CD4-positive, alpha-beta T cell (primary cell): ENCODE measurements around the gene RIPOR2. TPM values are rescaled to one million over a fixed set of nuclear protein-coding genes. Genes with fewer than 3 reads are reported as not detected.

ENCODE experiments used
- ATAC-seq: fragments of 200-7000 bp; cut with Tn5 transposase; one replicate; pipeline ENCODE4 v1.10.0; 2022; ENCODE audit warnings: mild to moderate bottlenecking; ENCODE audit not compliant: poor library complexity
- CTCF ChIA-PET: fragments of 350-600 bp; sonication (Branson Sonifier 250); formaldehyde crosslinking; loops from one replicate; lab custom pipeline; 2021; ENCODE audit warnings: antibody characterized with exemption, inconsistent platforms; lab: Charles Lee
- POLR2A ChIA-PET: fragments of 350-600 bp; sonication (Branson Sonifier 250); formaldehyde crosslinking; loops from one replicate; lab custom pipeline; 2021; ENCODE audit warnings: antibody characterized with exemption, inconsistent platforms; lab: Charles Lee
- DNase-seq, 14 experiments: peaks; one replicate each; pipeline ENCODE4 v3.0.0-alpha.2; 2013 to 2020; ENCODE audit warnings: mixed read lengths in 2 of 14
- H3K27ac ChIP-seq, 2 donors: one replicate each; pipeline versions ENCODE4 v1.5.1 to v1.7.0; 2013; ENCODE audit warnings: low read length in 2 of 2, low read depth in 1 of 2, mild to moderate bottlenecking in 1 of 2
- H3K27me3 ChIP-seq, 2 experiments: 1 replicate in 1 of 2; 2 replicates in 1 of 2; pipeline versions ENCODE4 v1.6.1 to v1.7.0; 2013; ENCODE audit warnings: low read length in 2 of 2, control low read depth in 1 of 2, mild to moderate bottlenecking in 1 of 2, moderate library complexity in 1 of 2; ENCODE audit not compliant: insufficient read depth in 2 of 2, control insufficient read depth in 1 of 2
- H3K36me3 ChIP-seq: one replicate; pipeline ENCODE4 v1.6.1; 2013; ENCODE audit warnings: low read length, control low read depth; ENCODE audit not compliant: insufficient read depth
- H3K4me1 ChIP-seq: one replicate; pipeline ENCODE4 v1.6.1; 2013; ENCODE audit warnings: low read length, control low read depth; ENCODE audit not compliant: insufficient read depth
- H3K4me3 ChIP-seq: one replicate; pipeline ENCODE4 v1.5.1; 2013; ENCODE audit warnings: mild to moderate bottlenecking, low read length, moderate library complexity
- H3K9me3 ChIP-seq, 2 experiments: 1 replicate in 1 of 2; 2 replicates in 1 of 2; pipeline versions ENCODE4 v1.6.1 to v1.7.0; 2013; ENCODE audit warnings: low read length in 2 of 2, mild to moderate bottlenecking in 2 of 2, control low read depth in 1 of 2, moderate library complexity in 1 of 2; ENCODE audit not compliant: control insufficient read depth in 1 of 2, insufficient read depth in 1 of 2
- H3K27ac Mint-ChIP-seq: one replicate; pipeline ENCODE4 v1.8.0; 2020; ENCODE audit warnings: mixed read lengths
- H3K27me3 Mint-ChIP-seq: one replicate; pipeline ENCODE4 v1.8.0; 2021; ENCODE audit warnings: mixed read lengths
- H3K36me3 Mint-ChIP-seq: one replicate; pipeline ENCODE4 v1.8.0; 2021; ENCODE audit warnings: low read depth, mixed read lengths
- H3K4me1 Mint-ChIP-seq: one replicate; pipeline ENCODE4 v1.8.0; 2021; ENCODE audit warnings: low read depth, mixed read lengths
- H3K4me3 Mint-ChIP-seq: one replicate; pipeline ENCODE4 v1.8.0; 2020; ENCODE audit warnings: mild to moderate bottlenecking, mixed read lengths
- H3K9me3 Mint-ChIP-seq: one replicate; pipeline ENCODE4 v1.8.0; 2020; ENCODE audit warnings: mixed read lengths
- intact Hi-C, 2 experiments: fragments of 100-400 bp; cut with DNase I in 1 of 2; cut with micrococcal nuclease in 1 of 2; formaldehyde crosslinking; loops; one replicate each; pipeline versions ENCODE4 v1.15.1 to v1.9.0; 2023 to 2025; cut with DNase I, micrococcal nuclease
- total RNA-seq, 174 experiments: library from RNA in 2 of 174; stranded (reverse) in 2 of 174; gene quantifications; one replicate each; pipeline ENCODE4 v1.2.3 and lab custom pipeline; 2021 to 2026
- TF ChIP-seq, protein P1 (sequence below): fragments of 200-600 bp; IDR thresholded peaks from one replicate; pipeline ENCODE4 v1.8.0; 2022; ENCODE audit warnings: antibody characterized with exemption, mild to moderate bottlenecking

RIPOR2 gene
- total RNA-seq, 2 experiments from 2014 or later = 123 to 129 TPM

DNA sequence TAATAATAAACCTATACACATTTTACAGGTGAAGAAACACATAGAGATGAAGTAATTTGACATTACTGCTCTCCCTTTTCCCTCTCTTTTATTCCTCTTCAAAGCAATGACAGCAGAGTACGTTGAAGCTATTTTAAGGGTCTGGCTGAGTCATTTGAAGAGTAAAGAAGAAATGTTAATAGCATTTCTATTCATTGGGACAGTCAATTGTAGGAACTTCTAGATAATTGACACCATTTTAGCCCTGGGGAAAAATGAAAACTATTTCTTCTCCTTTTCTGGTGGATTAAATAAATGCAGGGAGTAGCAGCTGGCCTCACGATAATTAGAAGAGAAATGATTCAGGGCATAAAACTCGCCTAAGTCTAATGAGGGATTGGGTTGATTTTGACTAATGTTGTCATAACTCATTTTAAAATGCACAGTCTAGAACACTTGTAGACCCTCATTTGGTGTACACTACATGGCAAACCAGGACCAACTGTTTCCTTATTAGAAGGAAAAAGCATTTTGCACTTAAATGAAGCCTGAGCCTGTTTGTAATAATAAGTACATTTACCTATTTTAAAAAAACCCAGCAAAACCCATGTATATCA lies 48.1 kb downstream of the RIPOR2 start:
- ATAC-seq (no peak), DNase-seq (no peak)
- POLR2A ChIA-PET = interaction anchor here (0.6 to 2.4 kb wide), 8 partner anchors 14 to 130 kb away, joined by 3 to 9 read pairs (median 4); no protein-coding TSS in a partner anchor
- TF ChIP-seq, protein P1, sequence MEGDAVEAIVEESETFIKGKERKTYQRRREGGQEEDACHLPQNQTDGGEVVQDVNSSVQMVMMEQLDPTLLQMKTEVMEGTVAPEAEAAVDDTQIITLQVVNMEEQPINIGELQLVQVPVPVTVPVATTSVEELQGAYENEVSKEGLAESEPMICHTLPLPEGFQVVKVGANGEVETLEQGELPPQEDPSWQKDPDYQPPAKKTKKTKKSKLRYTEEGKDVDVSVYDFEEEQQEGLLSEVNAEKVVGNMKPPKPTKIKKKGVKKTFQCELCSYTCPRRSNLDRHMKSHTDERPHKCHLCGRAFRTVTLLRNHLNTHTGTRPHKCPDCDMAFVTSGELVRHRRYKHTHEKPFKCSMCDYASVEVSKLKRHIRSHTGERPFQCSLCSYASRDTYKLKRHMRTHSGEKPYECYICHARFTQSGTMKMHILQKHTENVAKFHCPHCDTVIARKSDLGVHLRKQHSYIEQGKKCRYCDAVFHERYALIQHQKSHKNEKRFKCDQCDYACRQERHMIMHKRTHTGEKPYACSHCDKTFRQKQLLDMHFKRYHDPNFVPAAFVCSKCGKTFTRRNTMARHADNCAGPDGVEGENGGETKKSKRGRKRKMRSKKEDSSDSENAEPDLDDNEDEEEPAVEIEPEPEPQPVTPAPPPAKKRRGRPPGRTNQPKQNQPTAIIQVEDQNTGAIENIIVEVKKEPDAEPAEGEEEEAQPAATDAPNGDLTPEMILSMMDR = no peak
- Histone ChIP-seq H3K27ac (peak overlapping the region in 1 of 2 donors; percentile 30), H3K27me3 (no peaks in the 10 kb centered on the region), H3K36me3 (peaks cover 58% of the 10 kb centered on the region), H3K4me3 (no peak overlapping the region), H3K4me1 (peaks cover 53% of the 10 kb centered on the region), H3K9me3 (no peaks in the 10 kb centered on the region)
- Mint-ChIP-seq H3K4me1 (peaks cover 93% of the 10 kb centered on the region), H3K27me3 (no peaks in the 10 kb centered on the region), H3K4me3 (peak overlapping the region; percentile 3), H3K9me3 (no peaks in the 10 kb centered on the region), H3K27ac (peak overlapping the region; percentile 97), H3K36me3 (peaks cover 90% of the 10 kb centered on the region)
- intact Hi-C loops = no loop called here
- CTCF ChIA-PET = interaction anchor here (0.7 to 3.5 kb wide), 10 partner anchors 12 to 139 kb away, joined by 3 to 17 read pairs (median 6); no protein-coding TSS in a partner anchor

DNA sequence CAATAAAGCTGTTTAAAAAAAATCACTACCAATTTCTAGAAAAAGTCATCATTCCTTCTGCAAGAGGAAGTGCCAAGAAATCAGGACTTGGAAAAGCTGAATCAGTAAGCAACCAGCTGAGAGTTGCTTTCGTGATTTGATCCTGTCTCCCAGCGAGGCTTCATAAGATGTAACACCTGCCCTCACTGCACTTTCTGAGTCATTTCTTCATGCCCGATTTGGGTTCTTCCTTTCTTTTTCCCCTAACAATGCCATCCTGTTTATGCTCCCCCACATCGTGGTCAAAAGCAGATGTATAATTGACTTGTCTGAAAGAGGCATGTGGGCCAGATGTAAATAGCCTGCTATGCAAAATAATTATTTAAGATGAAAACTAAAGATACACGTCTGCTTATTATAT lies 52.1 kb downstream of the RIPOR2 start:
- intact Hi-C loops = no loop called here
- peaks cover 54% of the 10 kb centered on the region for H3K4me1 ChIP-seq
- Mint-ChIP-seq H3K4me1 (peaks cover 94% of the 10 kb centered on the region), H3K9me3 (no peaks in the 10 kb centered on the region), H3K4me3 (peak overlapping the region; percentile 81), H3K27ac (peak overlapping the region; percentile 97), H3K27me3 (no peaks in the 10 kb centered on the region), H3K36me3 (peaks cover 96% of the 10 kb centered on the region)
- H3K4me3 ChIP-seq = no peak overlapping the region
- POLR2A ChIA-PET = interaction anchor here (0.6 to 2.0 kb wide), 6 partner anchors 16 to 113 kb away, joined by 3 to 7 read pairs (median 3); no protein-coding TSS in a partner anchor
- H3K27me3 ChIP-seq = no peaks in the 10 kb centered on the region
- TF ChIP-seq, protein P1 = no peak
- peaks cover 0 to 4% of the 10 kb centered on the region in 2 experiments for H3K9me3 ChIP-seq
- H3K36me3 ChIP-seq = peaks cover 82% of the 10 kb centered on the region
- H3K27ac ChIP-seq = peak overlapping the region in 1 of 2 donors; percentile 47
- DNase-seq = peak in 2 of 14 experiments; percentile 23 to 41
- CTCF ChIA-PET = interaction anchor here (1.2 to 2.2 kb wide), 7 partner anchors 19 to 53 kb away, joined by 3 to 11 read pairs (median 5); partner anchors contain the start of gene RIPOR2
- peak; percentile 47 for ATAC-seq

DNA sequence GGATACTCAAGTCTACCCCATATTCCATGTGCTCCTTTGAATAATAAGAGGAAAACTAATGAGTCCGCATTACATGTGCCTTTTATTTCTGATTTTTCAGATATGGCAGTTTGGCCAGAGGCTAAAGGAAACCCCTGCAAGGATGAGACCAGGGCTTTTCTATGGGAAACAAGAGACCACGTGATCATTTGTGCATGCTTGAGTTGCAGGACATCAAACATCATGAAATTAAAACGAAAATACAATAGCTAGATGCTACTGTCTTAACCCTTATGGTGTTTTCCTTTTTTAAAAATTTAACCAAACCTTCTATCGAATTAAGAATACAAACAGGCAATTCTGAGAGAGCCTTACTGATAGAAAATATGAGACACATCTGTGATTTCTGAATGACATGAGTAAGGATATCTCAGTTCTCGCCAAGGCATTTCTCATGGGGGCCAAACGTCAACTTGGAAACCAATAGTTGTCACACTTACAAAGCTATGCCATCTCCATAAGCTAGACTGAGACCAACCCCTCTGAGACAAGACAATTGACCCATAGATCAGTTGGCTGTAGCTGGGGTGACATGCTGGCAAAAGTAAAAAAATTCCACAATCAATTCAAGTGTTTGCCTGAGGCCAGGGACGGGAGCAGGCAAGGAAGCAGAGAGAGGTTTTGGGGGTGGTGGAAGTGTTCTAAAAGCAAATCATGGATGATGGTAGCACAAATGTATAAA lies 52.8 kb downstream of the RIPOR2 start:
- Mint-ChIP-seq H3K9me3 (no peaks in the 10 kb centered on the region), H3K27ac (peak overlapping the region; percentile 97), H3K27me3 (no peaks in the 10 kb centered on the region), H3K36me3 (peaks cover 96% of the 10 kb centered on the region), H3K4me1 (peaks cover 94% of the 10 kb centered on the region), H3K4me3 (peak overlapping the region; percentile 81)
- Histone ChIP-seq H3K36me3 (peaks cover 88% of the 10 kb centered on the region), H3K27me3 (no peaks in the 10 kb centered on the region), H3K4me3 (no peak overlapping the region), H3K9me3 (peaks cover 0 to 4% of the 10 kb centered on the region in 2 experiments), H3K27ac (peak overlapping the region in 1 of 2 donors; percentile 47), H3K4me1 (peaks cover 56% of the 10 kb centered on the region)
- ChIA-PET POLR2A (interaction anchor here (0.6 to 2.0 kb wide), 9 partner anchors 16 to 114 kb away, joined by 3 to 7 read pairs (median 3); no protein-coding TSS in a partner anchor), CTCF (interaction anchor here (0.7 to 2.6 kb wide), 15 partner anchors 8 to 135 kb away, joined by 3 to 11 read pairs (median 5); partner anchors contain the start of gene RIPOR2)
- intact Hi-C loops = no loop called here
- DNase-seq = no peak
- no peak for ATAC-seq
- TF ChIP-seq, protein P1 = no peak
